Stimulated activated CD8-positive, alpha-beta memory T cell treated with anti-CD3 and anti-CD28 coated beads, Interleukin-7, amount 100 ng/mL, for 24 hours (primary cell): ENCODE data around the gene IPO4.

ENCODE experiments used
- DNase-seq: peaks from one replicate; pipeline ENCODE4 v3.0.0-alpha.2; 2020; ENCODE audit warnings: low read depth

The IPO4 gene

GRCh38 chr14:24194186-24194872 is 5.7 kb upstream of the IPO4 start:
- DNase-seq: no peak

- no peak for DNase-seq
Measured at GRCh38 chr14:24192933-24193332, 4.3 kb upstream of the IPO4 start.

GRCh38 chr14:24190416-24190815 is 1.8 kb upstream of the IPO4 start:
- no peak for DNase-seq

GRCh38 chr14:24189460-24189859 is 844 bp upstream of the IPO4 start:
- DNase-seq: no peak

- no peak for DNase-seq
Measured at GRCh38 chr14:24189059-24189375, 401 bp upstream of the IPO4 start.

GRCh38 chr14:24187539-24187915 is 1.1 kb downstream of the IPO4 start:
- no peak for DNase-seq

- DNase-seq: no peak
Measured at GRCh38 chr14:24186831-24187538, 1.6 kb downstream of the IPO4 start.

GRCh38 chr14:24185741-24186140 is 2.9 kb downstream of the IPO4 start:
- DNase-seq: no peak

- DNase-seq: no peak
Measured at GRCh38 chr14:24185026-24185425, 3.6 kb downstream of the IPO4 start.

- no peak for DNase-seq
Measured at GRCh38 chr14:24184104-24184970, 4.3 kb downstream of the IPO4 start.

- no peak for DNase-seq
Measured at GRCh38 chr14:24183014-24183481, 5.6 kb downstream of the IPO4 start.

- no peak for DNase-seq
Measured at GRCh38 chr14:24182110-24182882, 6.3 kb downstream of the IPO4 start.

- DNase-seq: no peak
Measured at GRCh38 chr14:24181371-24182077, 7.1 kb downstream of the IPO4 start.

- DNase-seq: no peak
Measured at GRCh38 chr14:24179961-24180796, 8.4 kb downstream of the IPO4 start.

GRCh38 chr14:24179294-24179960 is 9.2 kb downstream of the IPO4 start:
- no peak for DNase-seq

- no peak for DNase-seq
Measured at GRCh38 chr14:24178399-24179178, 10.0 kb downstream of the IPO4 start.

- DNase-seq: no peak
Measured at GRCh38 chr14:24177891-24178290, 10.7 kb downstream of the IPO4 start.

GRCh38 chr14:24177041-24177825 is 11.4 kb downstream of the IPO4 start:
- DNase-seq: no peak
